ENCODE results near the gene IL10RA.

Gene IL10RA

GRCh38 chr11:117989351-117990102 lies 3.3 kb downstream of the IL10RA start:
- DNase-seq = peak in 2 of 51 donors; percentile 17 to 21

- DNase-seq = no peak
These were observed 5.9 kb downstream of the IL10RA start for GRCh38 chr11:117992136-117992535.

- no peak for DNase-seq
These were observed 6.4 kb downstream of the IL10RA start for GRCh38 chr11:117992620-117993019.

GRCh38 chr11:117993988-117994745 lies 8.0 kb downstream of the IL10RA start:
- peak in 1 of 51 donors; percentile 25 for DNase-seq

- DNase-seq = no peak
These were observed 9.3 kb downstream of the IL10RA start for GRCh38 chr11:117995472-117995871.

GRCh38 chr11:117996058-117996457 lies 9.9 kb downstream of the IL10RA start:
- no peak for DNase-seq

- no peak for DNase-seq
These were observed 11.2 kb downstream of the IL10RA start for GRCh38 chr11:117997406-117997805.

- DNase-seq = no peak
These were observed 11.8 kb downstream of the IL10RA start for GRCh38 chr11:117997823-117998579.

- no peak for DNase-seq
These were observed 12.6 kb downstream of the IL10RA start for GRCh38 chr11:117998664-117999353.

- DNase-seq = no peak
These were observed 13.3 kb downstream of the IL10RA start for GRCh38 chr11:117999354-117999993.

- no peak for DNase-seq
These were observed 14.1 kb downstream of the IL10RA start for GRCh38 chr11:118000067-118000849.

GRCh38 chr11:118000850-118001228 lies 14.6 kb downstream of the IL10RA start:
- no peak for DNase-seq

GRCh38 chr11:118001494-118001971 lies 15.3 kb downstream of the IL10RA start:
- no peak for DNase-seq

GRCh38 chr11:118002010-118002540 lies 15.9 kb downstream of the IL10RA start:
- DNase-seq = no peak

- DNase-seq = peak in 1 of 51 donors; percentile 7
These were observed 16.6 kb downstream of the IL10RA start for GRCh38 chr11:118002541-118003423.

- DNase-seq = no peak
These were observed 17.3 kb downstream of the IL10RA start for GRCh38 chr11:118003456-118003855.

- no peak for DNase-seq
These were observed 18.5 kb downstream of the IL10RA start for GRCh38 chr11:118004543-118005223.
